ENCODE results near the gene SH3RF3. TPM values are rescaled to one million over a fixed set of nuclear protein-coding genes. Genes with fewer than 3 reads are reported as not detected.
A peak's percentile ranks its signal among the peaks of the same experiment; 100 is the strongest.

SH3RF3 gene
- total RNA-seq, 1 donor from 2014 or later, result 7.9 TPM

DNA sequence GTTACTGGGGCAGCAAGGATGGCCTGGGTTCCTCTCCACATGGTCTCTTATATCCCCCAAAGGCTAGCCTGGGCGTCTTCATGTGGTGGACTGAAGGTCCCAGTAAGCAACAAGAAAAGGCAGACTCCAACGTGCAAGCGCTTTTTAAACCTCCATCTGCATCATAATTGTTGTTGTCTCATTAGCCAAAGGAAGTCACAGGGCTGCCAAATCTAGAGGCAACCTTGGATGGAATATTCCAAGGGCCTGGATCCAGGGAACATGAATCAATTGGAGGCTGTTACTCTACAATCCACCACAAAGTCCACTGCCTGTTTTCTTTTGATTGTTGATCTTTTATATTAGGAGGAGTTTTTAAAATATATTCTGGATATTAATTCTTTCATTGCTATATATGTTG lies 118.8 kb downstream of the SH3RF3 start:
- Histone ChIP-seq H3K4me3 (no peak overlapping the region), H3K27me3 (ENCODE audit: low read depth) (no peaks in the 10 kb centered on the region), H3K27ac (replicated peaks) (peak overlapping the region; percentile 45), H3K4me1 (peaks cover 63% of the 10 kb centered on the region), H3K9me3 (replicated peaks) (no peaks in the 10 kb centered on the region), H3K36me3 (no peaks in the 10 kb centered on the region)
- TF ChIP-seq, protein P1, sequence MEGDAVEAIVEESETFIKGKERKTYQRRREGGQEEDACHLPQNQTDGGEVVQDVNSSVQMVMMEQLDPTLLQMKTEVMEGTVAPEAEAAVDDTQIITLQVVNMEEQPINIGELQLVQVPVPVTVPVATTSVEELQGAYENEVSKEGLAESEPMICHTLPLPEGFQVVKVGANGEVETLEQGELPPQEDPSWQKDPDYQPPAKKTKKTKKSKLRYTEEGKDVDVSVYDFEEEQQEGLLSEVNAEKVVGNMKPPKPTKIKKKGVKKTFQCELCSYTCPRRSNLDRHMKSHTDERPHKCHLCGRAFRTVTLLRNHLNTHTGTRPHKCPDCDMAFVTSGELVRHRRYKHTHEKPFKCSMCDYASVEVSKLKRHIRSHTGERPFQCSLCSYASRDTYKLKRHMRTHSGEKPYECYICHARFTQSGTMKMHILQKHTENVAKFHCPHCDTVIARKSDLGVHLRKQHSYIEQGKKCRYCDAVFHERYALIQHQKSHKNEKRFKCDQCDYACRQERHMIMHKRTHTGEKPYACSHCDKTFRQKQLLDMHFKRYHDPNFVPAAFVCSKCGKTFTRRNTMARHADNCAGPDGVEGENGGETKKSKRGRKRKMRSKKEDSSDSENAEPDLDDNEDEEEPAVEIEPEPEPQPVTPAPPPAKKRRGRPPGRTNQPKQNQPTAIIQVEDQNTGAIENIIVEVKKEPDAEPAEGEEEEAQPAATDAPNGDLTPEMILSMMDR (IDR thresholded peaks at IDR 0.05; ENCODE audit: borderline replicate concordance), result no peak
- no peak for DNase-seq
- intact Hi-C loops (cut with micrococcal nuclease), result loop anchor here (10.0 kb wide), 1 partner anchor 77 kb away; no protein-coding TSS in a partner anchor

GRCh38 chr2:109248590-109248989 lies 119.6 kb downstream of the SH3RF3 start:
- intact Hi-C loops (cut with micrococcal nuclease), result loop anchor here (10.0 kb wide), 1 partner anchor 76 kb away; no protein-coding TSS in a partner anchor
- H3K9me3 ChIP-seq (replicated peaks), result no peaks in the 10 kb centered on the region
- H3K36me3 ChIP-seq, result no peaks in the 10 kb centered on the region
- no peaks in the 10 kb centered on the region for H3K27me3 ChIP-seq (ENCODE audit: low read depth)
- no peak overlapping the region for H3K4me3 ChIP-seq
- peak overlapping the region; percentile 45 for H3K27ac ChIP-seq (replicated peaks)
- TF ChIP-seq, protein P1 (IDR thresholded peaks at IDR 0.05; ENCODE audit: borderline replicate concordance), result no peak
- DNase-seq, result no peak
- peaks cover 56% of the 10 kb centered on the region for H3K4me1 ChIP-seq

DNA sequence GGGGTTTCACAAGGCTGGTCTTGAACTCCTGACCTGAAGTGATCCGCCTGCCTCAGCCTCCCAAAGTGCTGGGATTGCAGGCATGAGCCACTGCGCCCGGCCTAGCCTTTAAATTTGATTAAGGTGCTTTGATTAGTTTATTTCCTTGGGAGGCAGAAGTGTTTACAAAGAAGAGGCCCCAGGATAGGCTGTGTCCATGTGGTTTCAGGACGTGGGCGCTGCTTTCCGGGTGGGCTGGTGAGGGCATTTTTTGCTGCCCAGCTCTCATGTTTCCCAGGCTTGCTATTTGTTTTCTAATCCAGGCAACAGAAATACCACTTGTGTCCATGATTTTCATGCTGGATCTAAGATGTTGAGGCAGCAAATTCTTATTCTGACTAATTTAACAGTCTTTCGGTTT lies 124.2 kb downstream of the SH3RF3 start:
- TF ChIP-seq, protein P1 (IDR thresholded peaks at IDR 0.05; ENCODE audit: borderline replicate concordance), result no peak
- intact Hi-C loops (cut with micrococcal nuclease), result no loop called here
- no peak overlapping the region for H3K4me3 ChIP-seq
- no peaks in the 10 kb centered on the region for H3K27me3 ChIP-seq (ENCODE audit: low read depth)
- no peaks in the 10 kb centered on the region for H3K36me3 ChIP-seq
- DNase-seq, result no peak
- no peaks in the 10 kb centered on the region for H3K9me3 ChIP-seq (replicated peaks)
- peaks cover 47% of the 10 kb centered on the region for H3K4me1 ChIP-seq
- no peak overlapping the region for H3K27ac ChIP-seq (replicated peaks)

GRCh38 chr2:109254174-109254904 lies 125.3 kb downstream of the SH3RF3 start:
- Histone ChIP-seq H3K4me3 (no peak overlapping the region), H3K9me3 (replicated peaks) (no peaks in the 10 kb centered on the region), H3K36me3 (no peaks in the 10 kb centered on the region), H3K27me3 (ENCODE audit: low read depth) (no peaks in the 10 kb centered on the region), H3K4me1 (peaks cover 48% of the 10 kb centered on the region), H3K27ac (replicated peaks) (peak overlapping the region; percentile 63)
- intact Hi-C loops (cut with micrococcal nuclease), result no loop called here
- no peak for DNase-seq
- TF ChIP-seq, protein P1 (IDR thresholded peaks at IDR 0.05; ENCODE audit: borderline replicate concordance), result no peak

DNA sequence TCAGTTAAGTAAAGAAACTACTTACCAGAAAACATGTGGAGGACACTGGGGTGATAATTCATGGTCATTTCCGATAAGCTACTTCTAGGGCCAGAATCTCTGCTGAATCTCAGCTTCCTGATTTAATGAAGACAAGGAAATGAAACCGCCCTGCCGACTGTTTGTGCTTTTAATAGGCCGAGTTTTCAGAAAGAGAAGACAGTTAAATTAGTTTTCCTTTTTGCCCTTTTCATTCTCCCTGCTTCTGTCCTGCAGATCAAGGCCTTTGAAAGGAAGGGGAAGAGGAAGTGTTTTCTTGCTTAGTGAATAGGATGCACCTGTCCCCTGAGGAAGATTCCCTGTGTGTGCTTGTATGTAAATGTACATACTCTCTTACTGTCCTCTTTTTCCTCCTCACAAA lies 126.6 kb downstream of the SH3RF3 start:
- TF ChIP-seq, protein P1 (IDR thresholded peaks at IDR 0.05; ENCODE audit: borderline replicate concordance), result no peak
- H3K27me3 ChIP-seq (ENCODE audit: low read depth), result no peaks in the 10 kb centered on the region
- H3K36me3 ChIP-seq, result no peaks in the 10 kb centered on the region
- DNase-seq, result no peak
- intact Hi-C loops (cut with micrococcal nuclease), result no loop called here
- no peak overlapping the region for H3K4me3 ChIP-seq
- peaks cover 53% of the 10 kb centered on the region for H3K4me1 ChIP-seq
- peak overlapping the region; percentile 63 for H3K27ac ChIP-seq (replicated peaks)
- no peaks in the 10 kb centered on the region for H3K9me3 ChIP-seq (replicated peaks)

Data from left ventricle myocardium inferior (tissue), 1 donor.